CD14-positive monocyte (primary cell): Measurements from ENCODE around the gene MYO3B. TPM values are rescaled to one million over a fixed set of nuclear protein-coding genes. Genes with fewer than 3 reads are reported as not detected.

ENCODE experiments used
- DNase-seq, 3 donors: peaks; one replicate each; pipeline ENCODE4 v3.0.0-alpha.2; 2011 to 2022
- H2AFZ ChIP-seq: 2 replicates; pipeline ENCODE4 v1.6.0; 2012; ENCODE audit warnings: mild to moderate bottlenecking, low read depth, low read length, inconsistent platforms; ENCODE audit not compliant: insufficient read depth, poor library complexity, severe bottlenecking
- H3K27ac ChIP-seq, 2 donors: 1 replicate in 1 of 2; 2 replicates in 1 of 2; pipeline ENCODE4 v1.5.1; 2012 to 2013; ENCODE audit warnings: low read length in 2 of 2, control low read depth in 1 of 2, inconsistent platforms in 1 of 2, low read depth in 1 of 2, mild to moderate bottlenecking in 1 of 2
- H3K27me3 ChIP-seq, 2 donors: one replicate each; pipeline versions ENCODE4 v1.6.0 to v1.6.1; 2011 to 2013; ENCODE audit warnings: low read length in 2 of 2; ENCODE audit not compliant: control insufficient read depth in 2 of 2, insufficient read depth in 2 of 2
- H3K36me3 ChIP-seq, 2 donors: replicated peaks in 1 of 2; 1 replicate in 1 of 2; 2 replicates in 1 of 2; pipeline versions ENCODE4 v1.5.1 to v1.6.1; 2012 to 2013; ENCODE audit warnings: low read length in 2 of 2, control low read depth in 1 of 2, inconsistent platforms in 1 of 2, mild to moderate bottlenecking in 1 of 2; ENCODE audit not compliant: insufficient read depth in 2 of 2, control insufficient read depth in 1 of 2
- H3K4me1 ChIP-seq, 2 donors: 1 replicate in 1 of 2; 2 replicates in 1 of 2; pipeline versions ENCODE4 v1.5.1 to v1.6.1; 2012 to 2013; ENCODE audit warnings: low read length in 2 of 2, control low read depth in 1 of 2, inconsistent platforms in 1 of 2, mild to moderate bottlenecking in 1 of 2, moderate library complexity in 1 of 2; ENCODE audit not compliant: insufficient read depth in 2 of 2, control insufficient read depth in 1 of 2
- H3K4me2 ChIP-seq: replicated peaks from 2 replicates; pipeline ENCODE3; 2012; ENCODE audit warnings: low read length, moderate library complexity, mild to moderate bottlenecking; ENCODE audit not compliant: poor library complexity, severe bottlenecking; ENCODE audit errors: extremely low read depth
- H3K4me3 ChIP-seq, 3 experiments: fragments of 200-600 bp in 1 of 3; sonication (generic) in 1 of 3; replicated peaks in 1 of 3; 1 replicate in 2 of 3; 2 replicates in 1 of 3; pipeline ENCODE4 v1.5.1; 2011 to 2013; ENCODE audit warnings: low read length in 3 of 3, mild to moderate bottlenecking in 3 of 3, control low read depth in 2 of 3, low read depth in 2 of 3, inconsistent platforms in 1 of 3, moderate library complexity in 1 of 3
- H3K79me2 ChIP-seq: 2 replicates; pipeline ENCODE4 v1.6.0; 2012; ENCODE audit warnings: mild to moderate bottlenecking, control low read depth, inconsistent platforms, low read length, moderate library complexity; ENCODE audit not compliant: insufficient read depth
- H3K9ac ChIP-seq: 2 replicates; pipeline ENCODE4 v1.6.0; 2017; ENCODE audit warnings: low read length, mild to moderate bottlenecking; ENCODE audit not compliant: insufficient read depth, poor library complexity, severe bottlenecking
- H3K9me3 ChIP-seq, 2 donors: replicated peaks in 1 of 2; 1 replicate in 1 of 2; 2 replicates in 1 of 2; pipeline versions ENCODE4 v1.5.1 to v1.6.1; 2012 to 2013; ENCODE audit warnings: low read length in 2 of 2, control low read depth in 1 of 2; ENCODE audit not compliant: control insufficient read depth in 1 of 2, insufficient read depth in 1 of 2
- H4K20me1 ChIP-seq: 2 replicates; pipeline ENCODE4 v1.6.0; 2012; ENCODE audit warnings: mild to moderate bottlenecking, low read length, control low read depth, moderate library complexity; ENCODE audit not compliant: insufficient read depth
- H3K27ac Mint-ChIP-seq, 7 donors: one replicate each; pipeline ENCODE4 v1.8.0; 2020; ENCODE audit warnings: mild to moderate bottlenecking in 7 of 7, mixed read lengths in 7 of 7, moderate library complexity in 6 of 7, inconsistent platforms in 2 of 7
- H3K27me3 Mint-ChIP-seq, 3 donors: one replicate each; pipeline ENCODE4 v1.8.0; 2021 to 2022; ENCODE audit warnings: low read depth in 3 of 3, mild to moderate bottlenecking in 3 of 3, mixed read lengths in 3 of 3, moderate library complexity in 3 of 3, inconsistent platforms in 1 of 3
- H3K36me3 Mint-ChIP-seq, 2 donors: one replicate each; pipeline ENCODE4 v1.8.0; 2020; ENCODE audit warnings: mixed read lengths in 2 of 2, inconsistent platforms in 1 of 2, mild to moderate bottlenecking in 1 of 2
- H3K4me1 Mint-ChIP-seq: one replicate; pipeline ENCODE4 v1.8.0; 2020; ENCODE audit warnings: mild to moderate bottlenecking, mixed read lengths
- H3K4me3 Mint-ChIP-seq, 2 donors: one replicate each; pipeline ENCODE4 v1.8.0; 2020; ENCODE audit warnings: mild to moderate bottlenecking in 2 of 2, mixed read lengths in 2 of 2, moderate library complexity in 1 of 2
- H3K9me3 Mint-ChIP-seq, 7 donors: one replicate each; pipeline ENCODE4 v1.8.0; 2020 to 2022; ENCODE audit warnings: mixed read lengths in 7 of 7, mild to moderate bottlenecking in 6 of 7, moderate library complexity in 6 of 7, inconsistent platforms in 2 of 7
- CTCF ChIP-seq: fragments of 200-600 bp; IDR thresholded peaks from one replicate; pipeline ENCODE4 v1.8.0; 2022; ENCODE audit warnings: antibody characterized with exemption, mild to moderate bottlenecking
- WGBS: methylation state at CpG from one replicate; pipeline ENCODE4 v1.1.5; 2013; ENCODE audit warnings: missing lambda C conversion rate; ENCODE audit not compliant: insufficient coverage; 5-methylcytosine and 5-hydroxymethylcytosine counted together
- intact Hi-C, 2 donors: fragments of 100-400 bp; cut with micrococcal nuclease; formaldehyde crosslinking; loops; one replicate each; pipeline versions ENCODE4 v1.15.0 to v1.15.1; 2023
- polyA plus RNA-seq, 3 donors: library from polyadenylated mRNA; depleted of rRNA in 1 of 3; unstranded in 2 of 3; stranded (reverse) in 1 of 3; fragments of 300-500 nt in 2 of 3; fragments of >200 nt in 1 of 3; fragmentation: Illumina TruSeq in 2 of 3; gene quantifications; 1 replicate in 2 of 3; 2 replicates in 1 of 3; pipeline ENCODE4 v1.2.3, GENCODE V29; 2012 to 2021

Gene MYO3B
- polyA plus RNA-seq, 3 donors, result not detected

GRCh38 chr2:170500770-170501169 is 322.8 kb downstream of the MYO3B start:
- Histone ChIP-seq H2AFZ (no peak overlapping the region), H3K4me1 (no peaks in the 10 kb centered on the region), H4K20me1 (no peaks in the 10 kb centered on the region), H3K27me3 (peaks cover 2 to 3% of the 10 kb centered on the region in 2 donors), H3K27ac (no peak overlapping the region), H3K36me3 (no peaks in the 10 kb centered on the region), H3K79me2 (no peaks in the 10 kb centered on the region), H3K4me2 (no peak overlapping the region), H3K9ac (no peak overlapping the region), H3K4me3 (no peak overlapping the region), H3K9me3 (no peaks in the 10 kb centered on the region)
- no peaks in the 10 kb centered on the region for H3K9me3 Mint-ChIP-seq
- no peak overlapping the region for H3K4me3 Mint-ChIP-seq
- DNase-seq, result no peak
- H3K27me3 Mint-ChIP-seq, result peaks cover 10 to 22% (median 12%) of the 10 kb centered on the region in 3 donors
- no peak overlapping the region for H3K27ac Mint-ChIP-seq
- intact Hi-C loops, result no loop called here
- peaks cover 2% of the 10 kb centered on the region for H3K4me1 Mint-ChIP-seq
- no peaks in the 10 kb centered on the region for H3K36me3 Mint-ChIP-seq
- 86% methylated on average over 4 of the region's 5 CpGs for WGBS
- no peak for TF ChIP-seq CTCF

- Mint-ChIP-seq H3K27me3 (peaks cover 16 to 27% (median 17%) of the 10 kb centered on the region in 3 donors), H3K27ac (no peak overlapping the region), H3K4me3 (no peak overlapping the region), H3K36me3 (no peaks in the 10 kb centered on the region), H3K9me3 (no peaks in the 10 kb centered on the region), H3K4me1 (peaks cover 2% of the 10 kb centered on the region)
- H3K27ac ChIP-seq, result no peak overlapping the region
- no peak overlapping the region for H3K4me3 ChIP-seq
- no peaks in the 10 kb centered on the region for H3K4me1 ChIP-seq
- no peaks in the 10 kb centered on the region for H3K36me3 ChIP-seq
- H3K4me2 ChIP-seq, result no peak overlapping the region
- H3K9me3 ChIP-seq, result no peaks in the 10 kb centered on the region
- no peak for DNase-seq
- no peak overlapping the region for H2AFZ ChIP-seq
- H3K27me3 ChIP-seq, result peaks cover 9 to 10% of the 10 kb centered on the region in 2 donors
- TF ChIP-seq CTCF, result no peak
- H3K9ac ChIP-seq, result no peak overlapping the region
- H4K20me1 ChIP-seq, result no peaks in the 10 kb centered on the region
- H3K79me2 ChIP-seq, result no peaks in the 10 kb centered on the region
- 100% methylated on average over 1 of the region's 6 CpGs for whole genome bisulfite sequencing
- intact Hi-C loops, result no loop called here
These were observed 323.6 kb downstream of the MYO3B start for GRCh38 chr2:170501421-170502043.
